DND-41 (cell line): ENCODE results near the gene CFL1.

Source experiments
- EZH2 ChIP-seq: IDR thresholded peaks from 3 replicates; pipeline ENCODE4 v1.6.1; 2012; ENCODE audit warnings: borderline replicate concordance, low read depth, mild to moderate bottlenecking, moderate library complexity, low read length, inconsistent platforms; ENCODE audit not compliant: severe bottlenecking
- TF ChIP-seq, protein P1 (sequence below): IDR thresholded peaks from 2 replicates; pipeline ENCODE4 v1.5.1; 2012; ENCODE audit warnings: borderline replicate concordance, low read length, moderate library complexity, mild to moderate bottlenecking; ENCODE audit not compliant: poor library complexity, severe bottlenecking; ENCODE audit errors: extremely low read depth

DNA sequence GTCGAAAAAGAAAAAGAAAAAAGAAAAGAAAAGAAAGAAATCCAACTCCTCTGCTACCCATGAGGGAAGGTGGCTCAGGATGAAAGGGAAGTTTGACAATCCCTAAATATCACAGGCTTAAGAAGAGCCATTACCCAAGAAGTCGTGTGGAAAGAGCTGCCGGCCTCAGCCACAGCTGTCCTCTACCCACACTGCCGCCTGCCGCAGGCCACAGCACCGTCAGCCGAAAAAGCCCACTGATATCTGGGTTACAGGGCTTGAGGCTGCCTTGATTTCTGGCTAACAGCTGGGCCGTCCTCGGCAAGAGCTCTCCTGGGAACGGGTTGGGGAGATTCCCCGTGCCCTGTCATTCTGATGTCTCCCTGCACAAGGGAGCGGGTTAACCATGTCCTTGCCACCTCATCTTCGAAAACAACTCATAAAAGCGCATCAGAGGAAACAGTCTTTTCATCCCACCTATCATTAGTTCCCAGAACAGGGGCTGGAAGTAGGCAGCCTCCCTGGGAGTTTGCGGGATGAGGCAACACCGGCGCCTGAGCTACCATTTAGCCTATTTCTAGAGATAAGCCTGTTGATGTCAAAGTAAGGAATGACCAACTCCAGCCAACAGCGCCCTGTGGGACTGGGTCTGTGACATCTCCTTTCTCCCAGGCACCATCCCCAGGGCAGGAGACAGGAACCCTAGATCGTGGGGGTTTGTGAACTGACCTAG is 46.1 kb downstream of the CFL1 start:
- TF ChIP-seq, protein P1, sequence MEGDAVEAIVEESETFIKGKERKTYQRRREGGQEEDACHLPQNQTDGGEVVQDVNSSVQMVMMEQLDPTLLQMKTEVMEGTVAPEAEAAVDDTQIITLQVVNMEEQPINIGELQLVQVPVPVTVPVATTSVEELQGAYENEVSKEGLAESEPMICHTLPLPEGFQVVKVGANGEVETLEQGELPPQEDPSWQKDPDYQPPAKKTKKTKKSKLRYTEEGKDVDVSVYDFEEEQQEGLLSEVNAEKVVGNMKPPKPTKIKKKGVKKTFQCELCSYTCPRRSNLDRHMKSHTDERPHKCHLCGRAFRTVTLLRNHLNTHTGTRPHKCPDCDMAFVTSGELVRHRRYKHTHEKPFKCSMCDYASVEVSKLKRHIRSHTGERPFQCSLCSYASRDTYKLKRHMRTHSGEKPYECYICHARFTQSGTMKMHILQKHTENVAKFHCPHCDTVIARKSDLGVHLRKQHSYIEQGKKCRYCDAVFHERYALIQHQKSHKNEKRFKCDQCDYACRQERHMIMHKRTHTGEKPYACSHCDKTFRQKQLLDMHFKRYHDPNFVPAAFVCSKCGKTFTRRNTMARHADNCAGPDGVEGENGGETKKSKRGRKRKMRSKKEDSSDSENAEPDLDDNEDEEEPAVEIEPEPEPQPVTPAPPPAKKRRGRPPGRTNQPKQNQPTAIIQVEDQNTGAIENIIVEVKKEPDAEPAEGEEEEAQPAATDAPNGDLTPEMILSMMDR: no peak
- TF ChIP-seq EZH2: no peak
